ENCODE data around the gene SPECC1.
A peak's percentile ranks its signal among the peaks of the same experiment; 100 is the strongest.
"Not testable (repeated sequence)": the region's sequence is repeated elsewhere in the genome, so short reads cannot be mapped to it uniquely, and the experiment has no call there.

SPECC1 gene

GRCh38 chr17:20128036-20128667 lies 119.0 kb downstream of the SPECC1 start:
- DNase-seq (ENCODE audit: low read depth): no peak

- no peak for DNase-seq (ENCODE audit: low read depth)
Measured at GRCh38 chr17:20133517-20133916, 124.4 kb downstream of the SPECC1 start.

GRCh38 chr17:20141198-20141972 lies 132.2 kb downstream of the SPECC1 start:
- no peak for DNase-seq (ENCODE audit: low read depth)

- DNase-seq (ENCODE audit: low read depth): no peak
Measured at GRCh38 chr17:20142268-20142667, 133.1 kb downstream of the SPECC1 start.

GRCh38 chr17:20143740-20144139 lies 134.6 kb downstream of the SPECC1 start:
- DNase-seq (ENCODE audit: low read depth): no peak

GRCh38 chr17:20145567-20145966 lies 136.4 kb downstream of the SPECC1 start:
- no peak for DNase-seq (ENCODE audit: low read depth)

- DNase-seq (ENCODE audit: low read depth): no peak
Measured at GRCh38 chr17:20149251-20149650, 140.1 kb downstream of the SPECC1 start.

GRCh38 chr17:20151174-20151573 lies 142.0 kb downstream of the SPECC1 start:
- DNase-seq (ENCODE audit: low read depth): no peak

- no peak for DNase-seq (ENCODE audit: low read depth)
Measured at GRCh38 chr17:20153231-20153630, 144.1 kb downstream of the SPECC1 start.

- no peak for DNase-seq (ENCODE audit: low read depth)
Measured at GRCh38 chr17:20154286-20155000, 145.3 kb downstream of the SPECC1 start.

- DNase-seq (ENCODE audit: low read depth): peak; percentile 79
Measured at GRCh38 chr17:20155258-20156195, 146.4 kb downstream of the SPECC1 start.

GRCh38 chr17:20156196-20157000 lies 147.2 kb downstream of the SPECC1 start:
- DNase-seq (ENCODE audit: low read depth): no peak

GRCh38 chr17:20157001-20157310 lies 147.8 kb downstream of the SPECC1 start:
- DNase-seq (ENCODE audit: low read depth): no peak

- no peak for DNase-seq (ENCODE audit: low read depth)
Measured at GRCh38 chr17:20158580-20158979, 149.4 kb downstream of the SPECC1 start.

- DNase-seq (ENCODE audit: low read depth): no peak
Measured at GRCh38 chr17:20159406-20160069, 150.4 kb downstream of the SPECC1 start.

GRCh38 chr17:20165516-20165915 lies 156.4 kb downstream of the SPECC1 start:
- not testable (repeated sequence) for DNase-seq (ENCODE audit: low read depth)

GRCh38 chr17:20170085-20170484 lies 160.9 kb downstream of the SPECC1 start:
- DNase-seq (ENCODE audit: low read depth): no peak

- no peak for DNase-seq (ENCODE audit: low read depth)
Measured at GRCh38 chr17:20171741-20172365, 162.7 kb downstream of the SPECC1 start.

GRCh38 chr17:20172376-20172775 lies 163.2 kb downstream of the SPECC1 start:
- no peak for DNase-seq (ENCODE audit: low read depth)

- DNase-seq (ENCODE audit: low read depth): no peak
Measured at GRCh38 chr17:20173091-20173490, 163.9 kb downstream of the SPECC1 start.

Measured in stromal cell of bone marrow (primary cell).